Heart right ventricle (tissue), 16 donors: ENCODE results near the gene CNTN5. TPM values are rescaled to one million over a fixed set of nuclear protein-coding genes. Genes with fewer than 3 reads are reported as not detected.
A peak's percentile ranks its signal among the peaks of the same experiment; 100 is the strongest.

Source experiments
- ATAC-seq, 8 donors: fragments of 200-7000 bp; cut with Tn5 transposase; one replicate each; pipeline ENCODE4 v1.9.1; 2020; ENCODE audit warnings: mild to moderate bottlenecking in 8 of 8, moderate library complexity in 8 of 8, moderate number of reproducible peaks in 1 of 8
- DNase-seq, 2 donors: peaks; one replicate each; pipeline ENCODE4 v3.0.0-alpha.2; 2020
- H3K27ac ChIP-seq, 10 donors: fragments of 200-600 bp; sonication (generic) in 2 of 10; one replicate each; pipeline versions ENCODE4 v1.5.0 to v1.8.0; 2020 to 2022; ENCODE audit warnings: mild to moderate bottlenecking in 3 of 10
- H3K27me3 ChIP-seq, 7 donors: fragments of 200-600 bp; one replicate each; pipeline ENCODE4 v1.8.0; 2021 to 2022; ENCODE audit warnings: mild to moderate bottlenecking in 2 of 7
- H3K36me3 ChIP-seq, 9 donors: fragments of 200-600 bp; sonication (generic) in 1 of 9; one replicate each; pipeline versions ENCODE4 v1.5.0 to v1.8.0; 2020 to 2022; ENCODE audit warnings: mild to moderate bottlenecking in 2 of 9
- H3K4me1 ChIP-seq, 9 donors: fragments of 200-600 bp; sonication (generic) in 1 of 9; one replicate each; pipeline versions ENCODE4 v1.5.0 to v1.8.0; 2020 to 2022; ENCODE audit warnings: mild to moderate bottlenecking in 4 of 9
- H3K4me3 ChIP-seq, 10 donors: fragments of 200-600 bp; sonication (generic) in 2 of 10; one replicate each; pipeline versions ENCODE4 v1.5.0 to v1.8.0; 2020 to 2022; ENCODE audit warnings: mild to moderate bottlenecking in 7 of 10, moderate library complexity in 2 of 10
- H3K9me3 ChIP-seq, 11 donors: fragments of 200-600 bp in 10 of 11; sonication (generic) in 2 of 11; one replicate each; pipeline versions ENCODE4 v1.5.0 to v1.8.0; 2013 to 2022; ENCODE audit warnings: mild to moderate bottlenecking in 2 of 11, control low read depth in 1 of 11, moderate library complexity in 1 of 11
- CTCF ChIP-seq, 9 donors: fragments of 200-600 bp; sonication (generic) in 2 of 9; IDR thresholded peaks; one replicate each; pipeline versions ENCODE4 v1.5.0 to v1.8.0; 2021 to 2022; ENCODE audit warnings: antibody characterized with exemption in 9 of 9, mild to moderate bottlenecking in 5 of 9, moderate library complexity in 1 of 9
- WGBS, 2 donors: extraction: QIAGEN DNeasy Blood & Tissue Kit; methylation state at CpG; one replicate each; pipeline ENCODE4 v1.1.7; 2013; ENCODE audit warnings: inconsistent platforms in 1 of 2; 5-methylcytosine and 5-hydroxymethylcytosine counted together
- intact Hi-C, 10 donors: fragments of 100-400 bp; cut with DNase I; formaldehyde crosslinking; loops; one replicate each; pipeline versions ENCODE4 v1.11.1 to v1.14.2; 2022
- polyA plus RNA-seq, 2 donors: library from polyadenylated mRNA; stranded (reverse); fragments of 200-250 nt; gene quantifications; one replicate each; pipeline ENCODE4 v1.2.3, GENCODE V29; 2013
- total RNA-seq, 10 donors: library from RNA; stranded (reverse); fragmentation: NEBNext Ultra II Directional in 3 of 10; extraction: Animal tissue kit (Norgen Biotek cat#: 25700) in 3 of 10; gene quantifications; one replicate each; pipeline versions ENCODE4 v1.2.1 to v1.2.4, GENCODE V29; 2021 to 2023
- donor health status: Arrhythmogenic right ventricular cardiomyopathy.
- donor health status: ischemic (EF 13 %, LVEDD 7.1; RV severe dilation, severe dysfunction).
- donor health status: healthy with polysubstance abuse.
- donor health status: DM: no; HTN: yes; CAD: no.
- donor health status: DM: no; HTN: no; CAD: no.
- donor health status: ischemic (EF 25% LVEDD 6.9; RV normal size, moderate dysfunction).
- donor health status: ischemic (EF 25% LVEDD 5.7; RV mildly dilated, moderate dysfunction).
- donor health status: healthy.
- donor health status: DM: yes; HTN: yes; CAD: no.
- donor health status: Ischemic cardiomyopathy.
- donor health status: ischemic (EF 35%, LVEDD 5.7; RV mildly dilated, moderate dysfunction).
- donor health status: nonischemic (EF 11% LVEDD 7.7; RV severe dilation, severe dysfunction).
- donor health status: DM: yes; HTN: yes; CAD: no.
- donor health status: PGD.
- donor health status: ischemic (EF 29% LVEDD 5.4; RV normal size, mild dysfunction).
- donor health status: nonischemic (EF 23%, LVEDD 6.1; RV moderate dilation, normal function).

The CNTN5 gene
- total and polyA plus RNA-seq, 12 donors, result 0.05 to 0.35 (median 0.17) TPM; not detected in 6

- Histone ChIP-seq H3K27ac (no peak overlapping the region), H3K4me1 (peaks cover 0 to 6% (median 0%) of the 10 kb centered on the region in 9 donors), H3K9me3 (peaks cover 0 to 4% (median 0%) of the 10 kb centered on the region in 11 donors), H3K36me3 (no peaks in the 10 kb centered on the region), H3K4me3 (no peak overlapping the region), H3K27me3 (no peaks in the 10 kb centered on the region)
- intact Hi-C loops, result no loop called here
- no peak for TF ChIP-seq CTCF (IDR thresholded peaks at IDR 0.05)
- ATAC-seq, result no peak
- no peak for DNase-seq
- 40 to 61% methylated on average over 1 of the region's 1 CpG for WGBS, 2 donors
Measured at GRCh38 chr11:99311870-99312269, 291.1 kb downstream of the CNTN5 start.

GRCh38 chr11:99316776-99317520, 296.2 kb downstream of the CNTN5 start:
- H3K27ac ChIP-seq, result no peak overlapping the region
- H3K9me3 ChIP-seq, result no peaks in the 10 kb centered on the region
- no peaks in the 10 kb centered on the region for H3K36me3 ChIP-seq
- peak; percentile 11 to 37 for DNase-seq
- peaks cover 0 to 8% (median 5%) of the 10 kb centered on the region in 9 donors for H3K4me1 ChIP-seq
- 22 to 24% methylated on average over 13 of the region's 13 CpGs for WGBS, 2 donors
- no peaks in the 10 kb centered on the region for H3K27me3 ChIP-seq
- peak in 5 of 8 donors; percentile 60 to 78 (median 70) for ATAC-seq
- H3K4me3 ChIP-seq, result peak overlapping the region in 5 of 10 donors; percentile 16 to 29 (median 20)
- no peak for TF ChIP-seq CTCF (IDR thresholded peaks at IDR 0.05)
- intact Hi-C loops, result no loop called here

- Histone ChIP-seq H3K27me3 (no peaks in the 10 kb centered on the region), H3K36me3 (no peaks in the 10 kb centered on the region), H3K4me3 (no peak overlapping the region), H3K9me3 (no peaks in the 10 kb centered on the region), H3K27ac (no peak overlapping the region), H3K4me1 (peaks cover 0 to 8% (median 5%) of the 10 kb centered on the region in 9 donors)
- no peak for ATAC-seq
- TF ChIP-seq CTCF (IDR thresholded peaks at IDR 0.05), result no peak
- WGBS, 2 donors, result 71 to 72% methylated on average over 4 of the region's 4 CpGs
- no peak for DNase-seq
- intact Hi-C loops, result no loop called here
Measured at GRCh38 chr11:99320769-99321290, 300.1 kb downstream of the CNTN5 start.

GRCh38 chr11:99325847-99326246, 305.1 kb downstream of the CNTN5 start:
- H3K9me3 ChIP-seq, result no peaks in the 10 kb centered on the region
- intact Hi-C loops, result no loop called here
- H3K4me3 ChIP-seq, result no peak overlapping the region
- no peak for TF ChIP-seq CTCF (IDR thresholded peaks at IDR 0.05)
- no peak overlapping the region for H3K27ac ChIP-seq
- H3K27me3 ChIP-seq, result no peaks in the 10 kb centered on the region
- 63 to 69% methylated on average over 8 of the region's 8 CpGs for WGBS, 2 donors
- H3K4me1 ChIP-seq, result no peaks in the 10 kb centered on the region
- ATAC-seq, result no peak
- no peak for DNase-seq
- H3K36me3 ChIP-seq, result no peaks in the 10 kb centered on the region
